Measurements from ENCODE around the gene FAM174C. TPM values are rescaled to one million over a fixed set of nuclear protein-coding genes. Genes with fewer than 3 reads are reported as not detected.

FAM174C gene
- total RNA-seq, 1 experiment from 2014 or later = 77.1 TPM

GRCh38 chr19:1275976-1276627, 772 bp downstream of the FAM174C start:
- ATAC-seq = no peak
- Histone ChIP-seq H2AFZ (ENCODE audit: low read depth, low read length, poor library complexity, severe bottlenecking) (no peak overlapping the region), H3K4me1 (ENCODE audit: control insufficient read depth in 1 of 2, insufficient read depth in 2 of 2, low read length in 2 of 2) (peaks cover 17 to 48% of the 10 kb centered on the region in 2 experiments), H3K27ac (ENCODE audit: low read depth, low read length) (peak overlapping the region; percentile 100), H3K4me2 (ENCODE audit: low read length) (peak overlapping the region; percentile 99), H4K20me1 (ENCODE audit: insufficient read depth) (no peaks in the 10 kb centered on the region), H3K4me3 (replicated peaks in 1 of 2; ENCODE audit: low read depth in 1 of 2, low read length in 2 of 2) (peak overlapping the region; percentile 84 to 85), H3K9me3 (ENCODE audit: control insufficient read depth in 1 of 2, insufficient read depth in 1 of 2, low read depth in 1 of 2, low read length in 2 of 2) (no peaks in the 10 kb centered on the region), H3K36me3 (ENCODE audit: control insufficient read depth in 1 of 2, insufficient read depth in 2 of 2, low read length in 2 of 2) (peaks cover 25 to 36% of the 10 kb centered on the region in 2 experiments; a peak in 3 of 4 replicates), H3K9ac (ENCODE audit: low read length) (peak overlapping the region; percentile 97), H3K27me3 (ENCODE audit: insufficient read depth, low read length) (no peaks in the 10 kb centered on the region), H3K9me2 (ENCODE audit: insufficient read depth) (no peaks in the 10 kb centered on the region), H3K79me2 (ENCODE audit: insufficient read depth, low read length) (peaks cover 56% of the 10 kb centered on the region)
- POLR2A ChIA-PET = no interaction called here
- CTCF ChIA-PET = no interaction called here
- intact Hi-C loops (cut with micrococcal nuclease) = loop anchor here (10.0 kb wide), 1 partner anchor 129 kb away; the partner anchor contains the start of genes DAZAP1 and GAMT
- DNase-seq (ENCODE audit: low read depth, low spot score) = no peak
- TSS peak; percentile 30 for BruUV-seq (replicated peaks)
- RAD21 ChIA-PET (ENCODE audit: low non-redundant PET in 1 of 2, low total read pairs in 2 of 2, uncharacterized antibody in 2 of 2, unreplicated experiment in 2 of 2) = no interaction called here
- TF ChIP-seq JUND (IDR thresholded peaks at IDR 0.05) (no peak), SP1 (IDR thresholded peaks at IDR 0.05; ENCODE audit: low read depth) (no peak), CBX3 (IDR thresholded peaks at IDR 0.05; ENCODE audit: low read depth) (no peak), SIN3A (IDR thresholded peaks at IDR 0.05; ENCODE audit: low read depth) (peak; percentile 62; the same call in 1 of the 2 replicates), FOSL1 (IDR thresholded peaks at IDR 0.05; ENCODE audit: low read depth) (no peak), REST (IDR thresholded peaks at IDR 0.05; ENCODE audit: low read depth) (no peak), POLR2AphosphoS5 (IDR thresholded peaks at IDR 0.05; ENCODE audit: low read depth, low read length) (peak; percentile 35; the same call in 1 of the 2 replicates), RAD21 (IDR thresholded peaks at IDR 0.05; ENCODE audit: low read depth) (no peak), EGR1 (IDR thresholded peaks at IDR 0.05; ENCODE audit: low read depth) (peak; percentile 98; the same call in 1 of the 2 replicates), ATF3 (IDR thresholded peaks at IDR 0.05) (no peak), ELF1 (IDR thresholded peaks at IDR 0.05; ENCODE audit: borderline replicate concordance, low read depth) (no peak), CTCF (IDR thresholded peaks at IDR 0.05 in 2 of 3, conservative IDR thresholded peaks at IDR 0.05 in 1 of 3; ENCODE audit: borderline replicate concordance in 1 of 3, insufficient read depth in 1 of 3, low read depth in 2 of 3, low read length in 2 of 3) (no peak), POLR2A (IDR thresholded peaks at IDR 0.05; ENCODE audit: borderline replicate concordance, extremely low read depth, insufficient read depth, insufficient read length) (no peak), ZFX (IDR thresholded peaks at IDR 0.05) (peak; percentile 15; the same call in 1 of the 2 replicates), ZNF274 (IDR thresholded peaks at IDR 0.05; ENCODE audit: low read depth, low read length) (no peak), TCF7L2 (IDR thresholded peaks at IDR 0.05; ENCODE audit: borderline replicate concordance, extremely low read depth, insufficient read depth, insufficient read length) (no peak), CEBPB (IDR thresholded peaks at IDR 0.05; ENCODE audit: low read depth) (no peak), YY1 (IDR thresholded peaks at IDR 0.05; ENCODE audit: extremely low read depth, insufficient replicate concordance, low read depth, low read length) (no peak)
- TF ChIP-seq, protein P1, sequence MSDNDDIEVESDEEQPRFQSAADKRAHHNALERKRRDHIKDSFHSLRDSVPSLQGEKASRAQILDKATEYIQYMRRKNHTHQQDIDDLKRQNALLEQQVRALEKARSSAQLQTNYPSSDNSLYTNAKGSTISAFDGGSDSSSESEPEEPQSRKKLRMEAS (IDR thresholded peaks at IDR 0.05) = peak; percentile 72
- TF ChIP-seq, protein P2, sequence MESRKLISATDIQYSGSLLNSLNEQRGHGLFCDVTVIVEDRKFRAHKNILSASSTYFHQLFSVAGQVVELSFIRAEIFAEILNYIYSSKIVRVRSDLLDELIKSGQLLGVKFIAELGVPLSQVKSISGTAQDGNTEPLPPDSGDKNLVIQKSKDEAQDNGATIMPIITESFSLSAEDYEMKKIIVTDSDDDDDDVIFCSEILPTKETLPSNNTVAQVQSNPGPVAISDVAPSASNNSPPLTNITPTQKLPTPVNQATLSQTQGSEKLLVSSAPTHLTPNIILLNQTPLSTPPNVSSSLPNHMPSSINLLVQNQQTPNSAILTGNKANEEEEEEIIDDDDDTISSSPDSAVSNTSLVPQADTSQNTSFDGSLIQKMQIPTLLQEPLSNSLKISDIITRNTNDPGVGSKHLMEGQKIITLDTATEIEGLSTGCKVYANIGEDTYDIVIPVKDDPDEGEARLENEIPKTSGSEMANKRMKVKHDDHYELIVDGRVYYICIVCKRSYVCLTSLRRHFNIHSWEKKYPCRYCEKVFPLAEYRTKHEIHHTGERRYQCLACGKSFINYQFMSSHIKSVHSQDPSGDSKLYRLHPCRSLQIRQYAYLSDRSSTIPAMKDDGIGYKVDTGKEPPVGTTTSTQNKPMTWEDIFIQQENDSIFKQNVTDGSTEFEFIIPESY (IDR thresholded peaks at IDR 0.05; ENCODE audit: extremely low read depth, insufficient replicate concordance, low read length) = no peak
